Common myeloid progenitor, CD34-positive (primary cell): ENCODE results near the gene BCL2L15.

ENCODE experiments used
- CTCF ChIA-PET: fragments of 350-600 bp; sonication (Branson Sonifier 250); formaldehyde crosslinking; loops from one replicate; lab custom pipeline; 2021; ENCODE audit warnings: antibody characterized with exemption; lab: Charles Lee
- POLR2A ChIA-PET: fragments of 350-600 bp; sonication (Branson Sonifier 250); formaldehyde crosslinking; loops from one replicate; lab custom pipeline; 2021; ENCODE audit warnings: antibody characterized with exemption; lab: Charles Lee
- DNase-seq, 3 donors: peaks; one replicate each; pipeline versions ENCODE4 v3.0.0 to v3.0.0-alpha.2; 2013
- H3K27ac ChIP-seq, 2 experiments: 1 replicate in 1 of 2; 2 replicates in 1 of 2; pipeline ENCODE4 v1.7.0; 2013; ENCODE audit warnings: inconsistent platforms in 2 of 2, low read length in 2 of 2, mild to moderate bottlenecking in 2 of 2, low read depth in 1 of 2, moderate library complexity in 1 of 2; ENCODE audit not compliant: severe bottlenecking in 2 of 2, insufficient read depth in 1 of 2, poor library complexity in 1 of 2
- H3K27me3 ChIP-seq, 5 experiments: replicated peaks in 2 of 5; 1 replicate in 3 of 5; 2 replicates in 2 of 5; pipeline versions ENCODE4 v1.6.1 to v1.7.0; 2013; ENCODE audit warnings: low read length in 4 of 5, mild to moderate bottlenecking in 2 of 5, moderate library complexity in 2 of 5, inconsistent platforms in 1 of 5; ENCODE audit not compliant: insufficient read depth in 5 of 5, control insufficient read depth in 4 of 5
- H3K36me3 ChIP-seq, 4 experiments: 1 replicate in 2 of 4; 2 replicates in 2 of 4; pipeline versions ENCODE4 v1.6.1 to v1.7.0; 2013; ENCODE audit warnings: low read length in 3 of 4, control low read depth in 1 of 4, mild to moderate bottlenecking in 1 of 4; ENCODE audit not compliant: control insufficient read depth in 4 of 4, insufficient read depth in 4 of 4
- H3K4me1 ChIP-seq, 4 experiments: 1 replicate in 3 of 4; 2 replicates in 1 of 4; pipeline versions ENCODE4 v1.6.1 to v1.7.1; 2013; ENCODE audit warnings: low read length in 3 of 4, mild to moderate bottlenecking in 3 of 4, control low read depth in 1 of 4, inconsistent platforms in 1 of 4, moderate library complexity in 1 of 4; ENCODE audit not compliant: control insufficient read depth in 4 of 4, insufficient read depth in 4 of 4; ENCODE audit errors: control extremely low read depth in 1 of 4
- H3K4me3 ChIP-seq, 7 experiments: 1 replicate in 4 of 7; 2 replicates in 3 of 7; pipeline versions ENCODE4 v1.5.1 to v1.7.0; 2013; ENCODE audit warnings: mild to moderate bottlenecking in 7 of 7, low read length in 6 of 7, moderate library complexity in 6 of 7, inconsistent platforms in 2 of 7, low read depth in 2 of 7, control low read depth in 1 of 7; ENCODE audit not compliant: insufficient read depth in 4 of 7, control insufficient read depth in 1 of 7; ENCODE audit errors: extremely low read depth in 1 of 7
- H3K9me3 ChIP-seq, 5 experiments: 1 replicate in 4 of 5; 2 replicates in 1 of 5; pipeline versions ENCODE4 v1.6.1 to v1.7.1; 2013; ENCODE audit warnings: low read length in 4 of 5, mild to moderate bottlenecking in 2 of 5, inconsistent platforms in 1 of 5, low read depth in 1 of 5, moderate library complexity in 1 of 5; ENCODE audit not compliant: control insufficient read depth in 4 of 5, insufficient read depth in 2 of 5; ENCODE audit errors: control extremely low read depth in 1 of 5
- WGBS: methylation state at CpG from one replicate; pipeline ENCODE4 v1.1.5; 2013; ENCODE audit not compliant: insufficient coverage; 5-methylcytosine and 5-hydroxymethylcytosine counted together

The BCL2L15 gene

GRCh38 chr1:113868387-113869083, 18.8 kb downstream of the BCL2L15 start:
- 100% methylated on average over 3 of the region's 4 CpGs for WGBS

DNA sequence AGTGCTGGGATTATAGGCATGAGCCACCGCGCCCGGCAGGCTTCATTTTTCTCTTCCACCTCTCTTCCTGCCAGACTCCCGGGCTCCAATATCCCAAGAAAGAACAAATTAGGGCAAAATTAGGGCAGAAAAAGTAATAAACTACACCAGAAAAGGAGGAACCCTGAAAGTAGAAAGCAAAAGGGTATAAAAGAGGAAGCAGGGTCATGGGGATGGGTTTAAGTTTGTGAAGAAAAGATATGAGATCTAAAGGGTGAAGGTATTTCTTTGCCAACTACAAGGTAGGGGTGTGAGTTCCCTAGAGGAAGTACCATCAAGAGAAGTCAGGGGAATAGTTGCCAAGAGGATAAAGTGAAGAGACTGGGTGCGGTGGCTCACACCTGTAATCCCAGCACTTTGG, 25.7 kb downstream of the BCL2L15 start:
- peaks cover 0 to 6% (median under 1%) of the 10 kb centered on the region in 4 experiments for H3K36me3 ChIP-seq
- CTCF ChIA-PET, result interaction anchor here (0.6 to 4.2 kb wide), 3 partner anchors 14 to 101 kb away, joined by 3 to 21 read pairs (median 3); no protein-coding TSS in a partner anchor
- POLR2A ChIA-PET, result interaction anchor here (1.3 kb wide), 1 partner anchor 7 kb away, joined by 4 read pairs; no protein-coding TSS in a partner anchor

More at GRCh38 chr1:113868387-113869083, 18.8 kb downstream of the BCL2L15 start:
- no peak for DNase-seq
- Histone ChIP-seq H3K9me3 (no peaks in the 10 kb centered on the region), H3K27ac (no peak overlapping the region), H3K4me1 (peaks cover 20 to 40% (median 28%) of the 10 kb centered on the region in 4 experiments), H3K27me3 (no peaks in the 10 kb centered on the region), H3K36me3 (no peaks in the 10 kb centered on the region), H3K4me3 (no peak overlapping the region)
- POLR2A ChIA-PET, result interaction anchor here (0.9 kb wide), 1 partner anchor 8 kb away, joined by 4 read pairs; no protein-coding TSS in a partner anchor
- CTCF ChIA-PET, result interaction anchor here (0.7 to 2.3 kb wide), 7 partner anchors 8 to 62 kb away, joined by 3 to 13 read pairs (median 3); no protein-coding TSS in a partner anchor

DNA sequence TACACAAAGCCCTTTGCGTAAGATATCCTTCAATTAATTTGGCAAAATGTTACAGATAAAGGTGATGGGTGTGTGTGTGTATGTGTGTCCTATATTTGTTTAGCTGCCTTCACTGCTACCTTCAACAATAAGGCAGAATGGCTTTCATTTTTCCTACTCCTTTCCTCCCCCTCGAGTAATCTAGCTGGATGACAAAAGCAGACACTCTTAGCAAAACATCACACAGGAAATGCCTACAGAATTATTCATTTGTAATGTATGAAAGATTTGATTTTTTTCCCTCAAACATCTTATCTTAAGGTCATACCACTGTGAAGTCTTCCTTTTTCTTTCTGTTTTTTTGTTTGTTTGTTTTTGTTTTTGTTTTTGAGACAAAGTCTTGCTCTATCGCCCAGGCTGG, 26.5 kb downstream of the BCL2L15 start:
- Histone ChIP-seq H3K36me3 (peaks cover 2 to 13% (median 4%) of the 10 kb centered on the region in 4 experiments), H3K27me3 (no peaks in the 10 kb centered on the region), H3K27ac (peak overlapping the region in 1 of 2 experiments; percentile 76), H3K4me3 (no peak overlapping the region), H3K4me1 (peaks cover 18 to 48% (median 30%) of the 10 kb centered on the region in 4 experiments), H3K9me3 (no peaks in the 10 kb centered on the region)
- DNase-seq, result no peak
- CTCF ChIA-PET, result interaction anchor here (1.0 to 4.2 kb wide), 8 partner anchors 8 to 80 kb away, joined by 3 to 21 read pairs (median 4); no protein-coding TSS in a partner anchor
- POLR2A ChIA-PET, result interaction anchor here (1.3 kb wide), 1 partner anchor 8 kb away, joined by 4 read pairs; no protein-coding TSS in a partner anchor
- WGBS, result no CpG with 5 or more reads among the region's 3 CpGs

More for the DNA sequence above, 25.7 kb downstream of the BCL2L15 start:
- Histone ChIP-seq H3K4me3 (no peak overlapping the region), H3K9me3 (no peaks in the 10 kb centered on the region), H3K27me3 (no peaks in the 10 kb centered on the region), H3K4me1 (peaks cover 18 to 48% (median 30%) of the 10 kb centered on the region in 4 experiments), H3K27ac (no peak overlapping the region)
- DNase-seq, result peak in 2 of 3 donors; percentile 51 to 68
- WGBS, result 100% methylated on average over 1 of the region's 5 CpGs

GRCh38 chr1:113859478-113860175, 27.8 kb downstream of the BCL2L15 start:
- Histone ChIP-seq H3K27ac (peak overlapping the region; percentile 62 to 76), H3K4me3 (peak overlapping the region in 5 of 7 experiments; percentile 32 to 68 (median 51))

GRCh38 chr1:113858982-113859381, 28.4 kb downstream of the BCL2L15 start:
- H3K4me1 ChIP-seq, result peaks cover 18 to 48% (median 30%) of the 10 kb centered on the region in 4 experiments
- peak overlapping the region in 3 of 7 experiments; percentile 32 to 68 (median 51) for H3K4me3 ChIP-seq
- no CpG with 5 or more reads among the region's 1 CpG for WGBS
- peaks cover 3 to 32% (median 10%) of the 10 kb centered on the region in 4 experiments for H3K36me3 ChIP-seq
- ChIA-PET CTCF (interaction anchor here (1.0 to 4.2 kb wide), 6 partner anchors 13 to 46 kb away, joined by 3 to 21 read pairs (median 5); partner anchors contain the start of genes AP4B1 and DCLRE1B), POLR2A (interaction anchor here (1.0 to 1.8 kb wide), 2 partner anchors 11 to 70 kb away, joined by 3 to 4 read pairs; partner anchors contain the start of gene HIPK1)
- no peaks in the 10 kb centered on the region for H3K9me3 ChIP-seq
- peak overlapping the region in 1 of 2 experiments; percentile 76 for H3K27ac ChIP-seq
- H3K27me3 ChIP-seq, result no peaks in the 10 kb centered on the region
- DNase-seq, result no peak

More at GRCh38 chr1:113859478-113860175, 27.8 kb downstream of the BCL2L15 start:
- Histone ChIP-seq H3K9me3 (no peaks in the 10 kb centered on the region), H3K36me3 (peaks cover 3 to 25% (median 6%) of the 10 kb centered on the region in 4 experiments), H3K27me3 (no peaks in the 10 kb centered on the region), H3K4me1 (peaks cover 18 to 48% (median 30%) of the 10 kb centered on the region in 4 experiments)
- WGBS, result no CpG with 5 or more reads among the region's 3 CpGs
- peak; percentile 52 to 82 (median 74) for DNase-seq
- CTCF ChIA-PET, result interaction anchor here (0.7 to 4.2 kb wide), 11 partner anchors 10 to 1589 kb away, joined by 3 to 21 read pairs (median 4); partner anchors contain the start of genes AP4B1 and DCLRE1B
- POLR2A ChIA-PET, result interaction anchor here (1.0 to 1.8 kb wide), 2 partner anchors 10 to 69 kb away, joined by 3 to 4 read pairs; partner anchors contain the start of gene HIPK1

DNA sequence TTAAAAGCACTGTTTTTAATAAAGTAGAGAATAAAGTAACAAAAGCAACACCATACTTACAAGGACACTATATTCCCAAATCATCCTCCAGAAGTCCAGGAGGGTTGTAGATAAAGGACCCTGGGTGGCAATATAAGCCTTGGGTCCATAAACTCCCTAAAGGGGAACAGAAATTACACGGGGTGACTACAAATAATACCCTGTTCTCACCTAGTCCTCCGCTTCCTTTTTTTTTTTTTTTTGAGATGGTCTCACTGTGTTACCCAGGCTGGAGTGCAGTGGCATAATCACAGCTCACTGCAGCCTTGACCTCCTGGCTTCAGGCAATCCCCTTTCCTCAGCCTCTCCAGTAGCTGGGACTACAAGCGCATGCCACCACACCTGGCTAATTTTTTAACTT, 29.0 kb downstream of the BCL2L15 start:
- Histone ChIP-seq H3K4me1 (peaks cover 18 to 48% (median 30%) of the 10 kb centered on the region in 4 experiments), H3K27ac (peak overlapping the region in 1 of 2 experiments; percentile 25), H3K4me3 (no peak overlapping the region), H3K9me3 (no peaks in the 10 kb centered on the region), H3K27me3 (no peaks in the 10 kb centered on the region), H3K36me3 (peaks cover 3 to 32% (median 10%) of the 10 kb centered on the region in 4 experiments)
- POLR2A ChIA-PET, result interaction anchor here (0.6 kb wide), 1 partner anchor 8 kb away, joined by 3 read pairs; no protein-coding TSS in a partner anchor
- DNase-seq, result no peak
- no CpG with 5 or more reads among the region's 3 CpGs for WGBS
- CTCF ChIA-PET, result interaction anchor here (1.6 to 4.2 kb wide), 3 partner anchors 14 to 46 kb away, joined by 3 to 21 read pairs (median 9); partner anchors contain the start of genes AP4B1 and DCLRE1B
